ENCODE data around the gene DPYSL3.

DPYSL3 gene

GRCh38 chr5:147472664-147473475 lies 37.0 kb downstream of the DPYSL3 start:
- DNase-seq (ENCODE audit: insufficient read length, low spot score) (no peak), FAIRE-seq (peak; percentile 53)
- TF ChIP-seq CTCF (IDR thresholded peaks at IDR 0.05; ENCODE audit: insufficient read depth, missing control alignments) = no peak

- TF ChIP-seq CTCF (IDR thresholded peaks at IDR 0.05; ENCODE audit: insufficient read depth, missing control alignments) = no peak
- FAIRE-seq (no peak), DNase-seq (ENCODE audit: insufficient read length, low spot score) (no peak)
These were observed 41.8 kb downstream of the DPYSL3 start for GRCh38 chr5:147467973-147468508.

- no peak for TF ChIP-seq CTCF (IDR thresholded peaks at IDR 0.05; ENCODE audit: insufficient read depth, missing control alignments)
- FAIRE-seq = no peak
- DNase-seq (ENCODE audit: insufficient read length, low spot score) = no peak
These were observed 43.4 kb downstream of the DPYSL3 start for GRCh38 chr5:147466360-147466980.

GRCh38 chr5:147465747-147466146 lies 44.1 kb downstream of the DPYSL3 start:
- no peak for DNase-seq (ENCODE audit: insufficient read length, low spot score)
- TF ChIP-seq CTCF (IDR thresholded peaks at IDR 0.05; ENCODE audit: insufficient read depth, missing control alignments) = no peak
- FAIRE-seq = no peak

GRCh38 chr5:147464211-147464610 lies 45.7 kb downstream of the DPYSL3 start:
- FAIRE-seq (peak; percentile 25), DNase-seq (ENCODE audit: insufficient read length, low spot score) (no peak)
- TF ChIP-seq CTCF (IDR thresholded peaks at IDR 0.05; ENCODE audit: insufficient read depth, missing control alignments) = peak; percentile 52

GRCh38 chr5:147461915-147462314 lies 48.0 kb downstream of the DPYSL3 start:
- DNase-seq (ENCODE audit: insufficient read length, low spot score) (no peak), FAIRE-seq (no peak)
- TF ChIP-seq CTCF (IDR thresholded peaks at IDR 0.05; ENCODE audit: insufficient read depth, missing control alignments) = no peak

GRCh38 chr5:147460380-147460779 lies 49.5 kb downstream of the DPYSL3 start:
- DNase-seq (ENCODE audit: insufficient read length, low spot score) = no peak
- FAIRE-seq = peak; percentile 88
- no peak for TF ChIP-seq CTCF (IDR thresholded peaks at IDR 0.05; ENCODE audit: insufficient read depth, missing control alignments)
